ENCODE results near the gene CDH11.

The CDH11 gene

DNA sequence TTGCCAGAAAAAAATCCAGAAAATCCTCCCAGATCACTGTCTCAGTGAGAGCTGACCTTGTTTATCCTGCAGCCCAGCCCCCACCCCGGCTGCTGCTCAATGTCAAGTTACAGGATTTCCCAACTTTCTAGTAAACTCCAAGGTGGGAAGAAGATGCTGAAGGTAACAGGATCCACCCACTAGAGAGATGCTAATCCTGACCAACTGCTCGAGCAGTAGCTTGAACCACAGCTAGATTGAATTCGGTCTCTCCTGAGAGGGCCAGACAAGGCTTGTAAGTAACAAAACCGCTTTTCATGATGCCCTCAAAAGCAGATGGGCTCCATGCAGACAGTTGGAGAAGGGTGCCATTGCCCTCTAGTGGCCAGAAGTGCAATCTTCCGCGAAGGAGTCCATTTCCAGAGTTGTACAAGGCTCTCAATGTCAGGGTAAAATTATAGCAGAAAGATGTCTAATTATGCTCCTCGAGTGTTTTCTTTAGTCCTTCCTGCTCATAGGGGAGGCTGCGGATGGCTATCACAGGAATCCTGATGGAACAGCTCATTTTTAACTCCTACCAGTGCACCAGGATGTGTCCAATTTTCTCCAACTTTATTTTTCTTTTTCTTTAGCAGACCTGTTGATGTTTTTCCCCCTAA, 3.9 kb downstream of the CDH11 start:
- Histone ChIP-seq H3K9ac (ENCODE audit: low read depth, low read length, poor library complexity, severe bottlenecking) (no peak overlapping the region), H3K9me2 (replicated peaks; ENCODE audit: low read depth, low read length) (no peaks in the 10 kb centered on the region), H3K36me3 (ENCODE audit: insufficient read depth, low read length) (no peaks in the 10 kb centered on the region), H3K4me1 (ENCODE audit: insufficient read depth, low read length, poor library complexity, severe bottlenecking) (no peaks in the 10 kb centered on the region), H3K4me2 (ENCODE audit: low read depth, low read length, poor library complexity, severe bottlenecking) (no peak overlapping the region), H3K4me3 (ENCODE audit: low read length, poor library complexity, severe bottlenecking) (no peak overlapping the region), H3K27me3 (ENCODE audit: insufficient read depth, low read length, poor library complexity, severe bottlenecking) (no peaks in the 10 kb centered on the region), H3F3A (ENCODE audit: low read depth) (no peaks in the 10 kb centered on the region), H4K20me1 (ENCODE audit: insufficient read depth, low read length, poor library complexity, severe bottlenecking) (no peaks in the 10 kb centered on the region), H2AFZ (ENCODE audit: low read length) (peak overlapping the region; percentile 71), H3K79me2 (ENCODE audit: insufficient read depth, low read length) (no peaks in the 10 kb centered on the region), H3K9me3 (ENCODE audit: insufficient read depth, low read depth, low read length) (no peaks in the 10 kb centered on the region)
- TF ChIP-seq EZH2phosphoT487 (IDR thresholded peaks at IDR 0.05; ENCODE audit: borderline replicate concordance): no peak
- TF ChIP-seq, protein P1, sequence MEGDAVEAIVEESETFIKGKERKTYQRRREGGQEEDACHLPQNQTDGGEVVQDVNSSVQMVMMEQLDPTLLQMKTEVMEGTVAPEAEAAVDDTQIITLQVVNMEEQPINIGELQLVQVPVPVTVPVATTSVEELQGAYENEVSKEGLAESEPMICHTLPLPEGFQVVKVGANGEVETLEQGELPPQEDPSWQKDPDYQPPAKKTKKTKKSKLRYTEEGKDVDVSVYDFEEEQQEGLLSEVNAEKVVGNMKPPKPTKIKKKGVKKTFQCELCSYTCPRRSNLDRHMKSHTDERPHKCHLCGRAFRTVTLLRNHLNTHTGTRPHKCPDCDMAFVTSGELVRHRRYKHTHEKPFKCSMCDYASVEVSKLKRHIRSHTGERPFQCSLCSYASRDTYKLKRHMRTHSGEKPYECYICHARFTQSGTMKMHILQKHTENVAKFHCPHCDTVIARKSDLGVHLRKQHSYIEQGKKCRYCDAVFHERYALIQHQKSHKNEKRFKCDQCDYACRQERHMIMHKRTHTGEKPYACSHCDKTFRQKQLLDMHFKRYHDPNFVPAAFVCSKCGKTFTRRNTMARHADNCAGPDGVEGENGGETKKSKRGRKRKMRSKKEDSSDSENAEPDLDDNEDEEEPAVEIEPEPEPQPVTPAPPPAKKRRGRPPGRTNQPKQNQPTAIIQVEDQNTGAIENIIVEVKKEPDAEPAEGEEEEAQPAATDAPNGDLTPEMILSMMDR (conservative IDR thresholded peaks at IDR 0.05; ENCODE audit: low read length): peak; percentile 92

DNA sequence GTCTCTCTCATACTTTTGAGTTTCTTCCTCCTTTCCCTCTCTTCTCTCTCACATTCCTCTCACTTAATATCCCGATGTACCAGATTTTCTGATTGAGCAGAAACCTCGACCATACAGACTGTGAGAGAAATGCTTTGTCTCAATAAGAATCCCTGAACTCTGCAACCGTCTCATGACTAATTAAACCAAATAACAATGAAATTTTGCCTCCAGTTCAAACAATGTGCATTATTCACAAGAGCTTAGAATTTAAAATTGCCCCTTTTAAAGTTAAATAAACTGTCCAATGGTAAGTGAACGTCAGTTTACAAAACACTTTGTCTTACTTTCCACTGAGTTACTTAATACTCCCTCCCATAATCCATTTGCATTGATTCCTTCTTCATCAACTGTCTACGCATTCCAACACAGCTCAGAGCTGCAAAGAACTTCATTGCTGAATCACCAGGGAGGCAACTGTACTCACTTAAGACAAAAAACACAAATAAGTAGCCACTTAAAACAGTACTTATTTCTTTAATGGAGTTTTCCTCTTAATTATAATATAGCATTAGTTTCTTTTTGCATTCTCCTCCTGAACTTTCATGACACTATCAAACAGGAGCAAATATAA, 4.9 kb downstream of the CDH11 start:
- Histone ChIP-seq H3K4me3 (ENCODE audit: low read length, poor library complexity, severe bottlenecking) (no peak overlapping the region), H3K4me2 (ENCODE audit: low read depth, low read length, poor library complexity, severe bottlenecking) (no peak overlapping the region), H3K27me3 (ENCODE audit: insufficient read depth, low read length, poor library complexity, severe bottlenecking) (no peaks in the 10 kb centered on the region), H3K9me3 (ENCODE audit: insufficient read depth, low read depth, low read length) (no peaks in the 10 kb centered on the region), H3K79me2 (ENCODE audit: insufficient read depth, low read length) (no peaks in the 10 kb centered on the region), H3K36me3 (ENCODE audit: insufficient read depth, low read length) (no peaks in the 10 kb centered on the region), H4K20me1 (ENCODE audit: insufficient read depth, low read length, poor library complexity, severe bottlenecking) (no peaks in the 10 kb centered on the region), H3K9ac (ENCODE audit: low read depth, low read length, poor library complexity, severe bottlenecking) (no peak overlapping the region), H3F3A (ENCODE audit: low read depth) (no peaks in the 10 kb centered on the region), H2AFZ (ENCODE audit: low read length) (no peak overlapping the region), H3K9me2 (replicated peaks; ENCODE audit: low read depth, low read length) (no peaks in the 10 kb centered on the region), H3K4me1 (ENCODE audit: insufficient read depth, low read length, poor library complexity, severe bottlenecking) (no peaks in the 10 kb centered on the region)
- TF ChIP-seq, protein P1 (conservative IDR thresholded peaks at IDR 0.05; ENCODE audit: low read length): no peak
- TF ChIP-seq EZH2phosphoT487 (IDR thresholded peaks at IDR 0.05; ENCODE audit: borderline replicate concordance): no peak

DNA sequence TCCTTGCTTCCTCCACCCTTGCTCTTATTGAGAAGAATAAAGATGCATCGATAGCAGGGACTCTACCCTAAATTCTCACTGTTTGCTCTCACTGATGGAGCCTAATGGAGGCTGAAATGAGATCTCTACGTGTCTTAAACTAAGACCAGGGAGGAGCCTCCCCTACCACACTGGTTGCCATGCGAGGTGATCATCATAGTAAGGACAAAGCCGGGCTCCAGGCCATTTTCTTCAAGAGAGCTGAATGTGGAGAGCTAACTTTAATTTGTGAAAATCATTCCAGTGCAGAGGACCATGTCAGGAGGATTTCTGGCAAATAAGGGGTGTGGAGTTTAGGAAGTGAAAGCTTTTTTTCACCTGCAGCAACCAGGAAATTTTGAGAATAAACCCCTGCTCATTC, 5.6 kb downstream of the CDH11 start:
- no peaks in the 10 kb centered on the region for H3K9me3 ChIP-seq (ENCODE audit: insufficient read depth, low read depth, low read length)
- no peaks in the 10 kb centered on the region for H3K36me3 ChIP-seq (ENCODE audit: insufficient read depth, low read length)
- no peaks in the 10 kb centered on the region for H3F3A ChIP-seq (ENCODE audit: low read depth)
- no peak overlapping the region for H3K9ac ChIP-seq (ENCODE audit: low read depth, low read length, poor library complexity, severe bottlenecking)
- H3K4me3 ChIP-seq (ENCODE audit: low read length, poor library complexity, severe bottlenecking): no peak overlapping the region
- no peak overlapping the region for H2AFZ ChIP-seq (ENCODE audit: low read length)
- TF ChIP-seq, protein P1 (conservative IDR thresholded peaks at IDR 0.05; ENCODE audit: low read length): no peak
- no peak for TF ChIP-seq EZH2phosphoT487 (IDR thresholded peaks at IDR 0.05; ENCODE audit: borderline replicate concordance)
- H3K9me2 ChIP-seq (replicated peaks; ENCODE audit: low read depth, low read length): no peaks in the 10 kb centered on the region
- H3K4me1 ChIP-seq (ENCODE audit: insufficient read depth, low read length, poor library complexity, severe bottlenecking): no peaks in the 10 kb centered on the region
- H4K20me1 ChIP-seq (ENCODE audit: insufficient read depth, low read length, poor library complexity, severe bottlenecking): no peaks in the 10 kb centered on the region
- no peak overlapping the region for H3K4me2 ChIP-seq (ENCODE audit: low read depth, low read length, poor library complexity, severe bottlenecking)
- H3K27me3 ChIP-seq (ENCODE audit: insufficient read depth, low read length, poor library complexity, severe bottlenecking): no peaks in the 10 kb centered on the region
- no peaks in the 10 kb centered on the region for H3K79me2 ChIP-seq (ENCODE audit: insufficient read depth, low read length)

Data from Loucy (cell line).